T47D (cell line): Measurements from ENCODE around the gene MAP3K4.
"Not testable (repeated sequence)": the region's sequence is repeated elsewhere in the genome, so short reads cannot be mapped to it uniquely, and the experiment has no call there.

Experiments
- DNase-seq, 2 experiments: peaks; one replicate each; pipeline versions ENCODE4 v3.0.0 to v3.0.0-alpha.2; 2011 to 2012; ENCODE audit warnings: low read depth in 1 of 2, low spot score in 1 of 2
- JUND ChIP-seq: IDR thresholded peaks from 2 replicates; pipeline ENCODE4 v1.6.1; 2012; ENCODE audit warnings: low read depth
- in situ Hi-C: cut with HindIII; loops from 2 replicates; pipeline ENCODE4 v1.10.0; 2016; ENCODE audit warnings: low sequenced_read_pairs, low pct_unique_long_range_greater_than_20kb

The MAP3K4 gene

GRCh38 chr6:160978141-160978901, 13.2 kb upstream of the MAP3K4 start:
- DNase-seq: no peak
- TF ChIP-seq JUND: no peak
- in situ Hi-C loops: no loop called here

DNA sequence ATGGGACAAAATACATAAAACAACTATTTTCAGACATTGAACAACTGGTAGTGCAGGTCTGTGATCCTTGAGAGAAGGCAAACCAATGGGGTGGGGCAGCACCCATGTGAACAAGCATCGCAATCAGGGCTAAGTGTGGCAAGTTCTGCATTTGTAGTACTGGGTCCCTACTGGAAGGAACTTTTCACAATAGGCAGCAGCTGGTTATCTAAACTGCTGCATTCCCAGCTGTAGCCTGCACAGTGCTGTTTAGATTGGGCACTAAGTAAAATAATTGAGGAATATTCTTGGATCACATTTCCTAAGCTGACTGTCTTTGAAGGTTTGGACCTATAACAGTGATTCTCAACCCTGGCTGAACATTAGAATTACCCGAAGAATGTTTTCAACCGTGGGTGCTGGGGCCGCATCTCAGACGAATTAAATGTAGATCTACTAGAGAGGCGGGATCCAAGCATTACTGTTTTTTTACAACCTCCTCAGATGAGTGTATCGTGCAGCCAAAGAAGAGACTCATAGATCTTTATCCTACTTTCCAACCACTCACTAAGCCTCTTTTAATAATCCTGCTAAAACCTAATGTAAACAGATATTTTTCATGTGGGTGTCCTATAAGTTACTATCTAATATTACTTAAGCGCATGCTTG, 12.4 kb upstream of the MAP3K4 start:
- DNase-seq: no peak
- TF ChIP-seq JUND: no peak
- in situ Hi-C loops: no loop called here

DNA sequence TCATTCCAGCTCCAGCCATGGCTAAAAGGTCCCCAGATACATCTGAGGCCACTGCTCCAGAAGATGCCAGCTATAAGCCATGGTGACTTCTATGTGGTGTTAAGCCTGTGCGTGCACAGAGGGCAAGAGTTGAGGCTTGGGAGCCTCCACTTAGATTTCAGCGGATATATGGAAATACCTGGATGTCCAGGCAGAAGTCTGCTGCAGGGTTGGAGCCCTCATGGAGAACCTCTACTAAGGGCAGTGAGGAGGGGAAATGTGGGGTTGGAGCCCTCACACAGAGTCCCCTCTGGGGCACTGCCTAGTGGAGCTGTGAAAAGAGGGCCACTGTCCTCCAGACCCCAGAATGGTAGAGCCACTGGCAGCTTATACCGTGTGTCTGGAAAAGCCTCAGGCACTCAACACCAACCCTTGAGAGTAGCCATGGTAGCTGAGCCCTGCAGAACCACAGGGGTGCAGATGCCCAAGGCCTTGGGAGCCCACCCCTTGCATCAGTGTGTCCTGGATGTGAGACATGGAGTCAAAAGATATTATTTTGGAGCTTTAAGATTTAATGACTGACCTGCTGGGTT, 8.1 kb upstream of the MAP3K4 start:
- DNase-seq, in situ Hi-C loops: not testable (repeated sequence)

- in situ Hi-C loops: no loop called here
- TF ChIP-seq JUND: no peak
- no peak for DNase-seq
These were observed 4.7 kb upstream of the MAP3K4 start for GRCh38 chr6:160986851-160987250.

- DNase-seq: no peak
- in situ Hi-C loops: no loop called here
- TF ChIP-seq JUND: no peak
These were observed 4.3 kb upstream of the MAP3K4 start for GRCh38 chr6:160987265-160987664.

DNA sequence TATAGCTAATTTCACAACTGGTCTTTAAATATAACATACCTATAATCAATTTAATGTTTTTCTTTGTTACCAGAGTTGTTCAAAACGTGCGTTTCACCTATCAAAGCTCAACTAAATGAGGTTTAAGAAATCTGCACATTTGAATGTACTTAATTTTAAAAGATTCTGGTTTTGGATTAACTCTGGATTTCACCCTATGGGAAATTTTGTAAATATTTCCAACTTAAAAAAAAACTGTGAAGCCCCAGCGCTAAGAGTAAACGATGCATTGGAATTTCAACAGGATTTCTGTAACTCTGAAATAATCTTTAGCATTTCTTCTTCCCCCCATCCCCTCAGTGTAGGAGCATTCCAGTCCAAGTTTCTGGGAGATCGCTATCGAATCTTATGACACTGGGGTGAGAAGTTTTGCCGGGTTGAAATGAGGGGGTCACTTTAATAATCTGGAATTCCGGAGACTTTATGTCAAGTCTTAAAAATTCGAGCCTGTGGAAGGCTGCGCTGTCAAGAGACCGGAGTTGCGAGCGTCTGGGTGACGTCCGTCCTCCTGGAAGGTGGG, 643 bp upstream of the MAP3K4 start:
- TF ChIP-seq JUND: no peak
- no peak for DNase-seq
- in situ Hi-C loops: no loop called here

GRCh38 chr6:160992061-160992979, 751 bp downstream of the MAP3K4 start:
- in situ Hi-C loops: no loop called here
- peak; percentile 23 to 69 for DNase-seq
- TF ChIP-seq JUND: no peak

- DNase-seq: no peak
- in situ Hi-C loops: no loop called here
- no peak for TF ChIP-seq JUND
These were observed 1.4 kb downstream of the MAP3K4 start for GRCh38 chr6:160992980-160993314.

- DNase-seq: no peak
- no peak for TF ChIP-seq JUND
These were observed 3.7 kb downstream of the MAP3K4 start for GRCh38 chr6:160995271-160995670.

DNA sequence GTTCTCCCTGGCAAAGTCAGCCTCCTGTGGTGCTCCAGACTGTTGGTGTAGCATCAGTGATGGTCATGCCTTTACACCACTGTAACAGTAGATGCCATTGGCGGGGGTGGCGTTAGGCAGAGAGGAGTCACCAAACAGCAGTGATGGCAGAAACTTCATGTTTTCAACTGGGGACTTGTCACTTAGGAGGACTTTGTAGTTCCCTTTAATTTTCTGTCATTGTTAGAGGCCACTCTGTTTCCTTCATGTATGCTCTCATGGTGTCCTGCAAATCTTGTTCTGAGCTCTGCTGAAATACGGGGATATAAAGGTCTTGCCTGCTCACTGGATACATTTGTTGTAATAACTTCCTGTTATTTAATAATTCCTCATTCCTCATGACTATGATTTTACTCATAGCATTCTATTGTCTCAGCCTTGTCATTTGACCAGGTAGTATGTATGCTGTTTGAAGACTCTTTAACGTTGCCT, 4.6 kb downstream of the MAP3K4 start:
- in situ Hi-C loops: no loop called here
- DNase-seq: no peak
- no peak for TF ChIP-seq JUND

More at GRCh38 chr6:160995271-160995670, 3.7 kb downstream of the MAP3K4 start:
- in situ Hi-C loops: no loop called here

GRCh38 chr6:160998217-160998616, 6.6 kb downstream of the MAP3K4 start:
- in situ Hi-C loops: no loop called here
- TF ChIP-seq JUND: no peak
- no peak for DNase-seq

DNA sequence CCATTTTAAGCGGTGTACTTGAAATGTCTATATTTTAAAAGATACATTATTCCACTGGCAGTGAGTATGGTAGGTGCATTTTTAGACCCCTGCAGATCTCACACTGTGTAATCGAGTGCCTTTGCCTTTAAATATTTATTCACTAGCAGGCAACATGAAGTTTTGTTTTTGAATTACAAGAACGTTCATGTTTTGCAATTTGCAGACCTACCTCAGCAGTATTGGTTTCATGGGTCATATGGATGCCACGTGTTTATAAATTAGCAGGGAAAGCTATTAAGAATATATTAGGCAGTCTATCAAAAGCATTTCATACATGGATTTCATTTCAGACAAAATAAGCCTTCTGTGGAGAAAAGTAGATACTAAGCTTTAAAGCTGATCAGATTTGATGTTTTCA, 7.2 kb downstream of the MAP3K4 start:
- DNase-seq: no peak
- in situ Hi-C loops: no loop called here
- no peak for TF ChIP-seq JUND
